Esophagus squamous epithelium (tissue), 4 donors: Measurements from ENCODE around the gene CDH6.

Experiments
- CTCF ChIP-seq, 6 experiments: fragments of 450-650 bp in 4 of 6; fragments of 200-600 bp in 2 of 6; sonication (generic) in 2 of 6; IDR thresholded peaks; one replicate each; pipeline ENCODE4 v1.5.1; 2016 to 2019; ENCODE audit warnings: antibody characterized with exemption in 6 of 6, mild to moderate bottlenecking in 4 of 6, moderate library complexity in 4 of 6
- POLR2A ChIP-seq, 4 donors: fragments of 450-650 bp; IDR thresholded peaks; one replicate each; pipeline ENCODE4 v1.6.1; 2017; ENCODE audit warnings: antibody characterized with exemption in 4 of 4, mild to moderate bottlenecking in 4 of 4, moderate library complexity in 3 of 4

- TF ChIP-seq CTCF (IDR thresholded peaks at IDR 0.05) (no peak), POLR2A (IDR thresholded peaks at IDR 0.05) (no peak)
Observed at GRCh38 chr5:31362931-31363568, 169.6 kb downstream of the CDH6 start.
